ENCODE data around the gene HEXIM2.

The HEXIM2 gene

GRCh38 chr17:45131616-45132319 is 29.9 kb upstream of the HEXIM2 start:
- Mint-ChIP-seq H3K4me1 (ENCODE audit: low read depth) (peaks cover 11% of the 10 kb centered on the region), H3K9me3 (no peaks in the 10 kb centered on the region), H3K4me3 (peak overlapping the region; percentile 59), H3K27ac (no peak overlapping the region), H3K36me3 (ENCODE audit: low read depth) (no peaks in the 10 kb centered on the region), H3K27me3 (ENCODE audit: low read depth) (peaks cover 11% of the 10 kb centered on the region)
- peak; percentile 49 for DNase-seq (ENCODE audit: low spot score)

GRCh38 chr17:45132320-45132571 is 29.4 kb upstream of the HEXIM2 start, which contains the start of gene PLCD3:
PLCD3 (minus strand) TSS chr17:45132515; CDS start chr17:45132410, 105 bp downstream.
- DNase-seq (ENCODE audit: low spot score): no peak
- peak within 1 kb of the TSS; percentile 82 for H3K27ac Mint-ChIP-seq
- no peaks in the 10 kb centered on the region for H3K9me3 Mint-ChIP-seq
- peak within 1 kb of the TSS; percentile 87 for H3K4me3 Mint-ChIP-seq
- H3K27me3 Mint-ChIP-seq (ENCODE audit: low read depth): peaks cover 11% of the 10 kb centered on the region
- no peaks in the 10 kb centered on the region for H3K36me3 Mint-ChIP-seq (ENCODE audit: low read depth)
- peaks cover 11% of the 10 kb centered on the region for H3K4me1 Mint-ChIP-seq (ENCODE audit: low read depth)

- Mint-ChIP-seq H3K9me3 (no peaks in the 10 kb centered on the region), H3K27ac (peak overlapping the region; percentile 82), H3K4me1 (ENCODE audit: low read depth) (peaks cover 11% of the 10 kb centered on the region), H3K36me3 (ENCODE audit: low read depth) (no peaks in the 10 kb centered on the region), H3K4me3 (peak overlapping the region; percentile 87), H3K27me3 (ENCODE audit: low read depth) (peaks cover 11% of the 10 kb centered on the region)
- peak; percentile 69 for DNase-seq (ENCODE audit: low spot score)
Measured at GRCh38 chr17:45132572-45133463, 28.9 kb upstream of the HEXIM2 start.

DNA sequence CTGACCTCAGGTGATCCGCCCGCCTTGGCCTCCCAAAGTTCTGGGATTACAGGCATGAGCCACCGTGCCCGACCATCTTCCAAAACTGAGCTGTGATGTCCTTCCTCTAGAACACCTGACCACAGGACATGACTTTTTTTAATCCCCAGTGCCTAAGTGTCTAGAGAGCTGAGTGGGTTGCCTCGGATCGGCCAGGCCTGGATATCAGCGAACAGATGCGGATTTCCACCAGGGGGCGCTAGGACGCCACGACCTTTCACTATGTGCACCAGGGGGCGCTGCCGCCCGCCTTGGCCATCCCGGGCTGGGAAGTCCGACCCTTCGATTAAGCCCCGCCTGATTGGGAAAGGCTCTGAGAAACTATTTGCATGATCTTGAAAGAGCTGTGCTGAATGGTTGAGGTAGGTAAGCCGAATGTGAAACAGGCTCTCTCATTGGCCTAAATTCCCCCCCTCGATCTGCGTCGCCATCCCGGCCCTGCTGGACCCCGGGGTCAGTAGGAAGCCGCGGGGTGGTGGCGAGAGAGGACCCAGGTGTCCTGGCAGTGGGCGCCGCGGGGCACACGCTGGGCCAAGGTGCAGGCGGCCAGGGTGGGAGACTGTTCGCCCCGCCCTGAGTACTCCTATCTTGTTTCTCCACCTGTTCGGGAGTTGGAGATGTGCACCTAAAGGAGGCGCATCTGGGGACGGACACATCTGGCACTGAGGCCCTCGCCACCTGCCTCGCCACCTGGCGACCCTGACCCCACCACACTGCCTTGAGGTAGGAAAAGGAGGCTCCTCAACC is 26.3 kb upstream of the HEXIM2 start, which contains the start of gene ACBD4:
TSS of gene ACBD4 (plus strand) at position 496 of the 786 bp plus-strand sequence. CDS start 458 bp downstream, outside the sequence.
- no peaks in the 10 kb centered on the region for H3K9me3 Mint-ChIP-seq
- peak within 1 kb of the TSS; percentile 74 for H3K27ac Mint-ChIP-seq
- peak within 1 kb of the TSS; percentile 92 for H3K4me3 Mint-ChIP-seq
- H3K36me3 Mint-ChIP-seq (ENCODE audit: low read depth): no peaks in the 10 kb centered on the region
- peak; percentile 96 for DNase-seq (ENCODE audit: low spot score)
- H3K4me1 Mint-ChIP-seq (ENCODE audit: low read depth): peaks cover 11% of the 10 kb centered on the region
- peaks cover 8% of the 10 kb centered on the region for H3K27me3 Mint-ChIP-seq (ENCODE audit: low read depth)

DNA sequence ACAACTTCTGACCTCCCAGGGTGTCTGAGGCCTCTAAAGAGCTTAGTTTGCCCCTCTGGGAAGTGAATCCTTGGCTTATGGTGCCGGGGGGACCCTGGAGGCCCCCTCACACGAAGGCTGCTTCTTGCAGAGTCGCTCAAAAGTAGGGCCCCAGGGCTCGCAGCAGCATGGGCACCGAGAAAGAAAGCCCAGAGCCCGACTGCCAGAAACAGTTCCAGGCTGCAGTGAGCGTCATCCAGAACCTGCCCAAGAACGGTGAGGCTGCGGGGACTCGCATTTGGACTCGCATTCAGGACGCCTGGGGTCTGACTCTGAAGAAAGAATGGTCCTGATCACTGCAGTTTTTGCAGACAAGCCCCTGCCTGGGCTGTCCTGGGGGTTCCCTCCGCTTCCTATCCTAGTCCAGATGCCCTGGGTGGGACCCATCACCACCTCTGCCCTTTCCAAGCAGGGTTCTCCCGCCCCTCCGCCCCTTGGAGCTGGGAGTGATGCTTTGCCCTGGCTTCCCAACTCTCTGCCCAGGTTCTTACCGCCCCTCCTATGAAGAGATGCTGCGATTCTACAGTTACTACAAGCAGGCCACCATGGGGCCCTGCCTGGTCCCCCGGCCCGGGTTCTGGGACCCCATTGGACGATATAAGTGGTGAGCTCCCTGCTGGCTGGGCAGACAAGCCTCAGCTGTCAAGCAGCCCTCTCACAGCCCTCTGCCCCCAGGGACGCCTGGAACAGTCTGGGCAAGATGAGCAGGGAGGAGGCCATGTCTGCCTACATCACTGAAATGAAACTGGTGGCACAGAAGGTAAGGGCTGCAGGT is 25.5 kb upstream of the HEXIM2 start:
- Mint-ChIP-seq H3K27me3 (ENCODE audit: low read depth) (peaks cover 3% of the 10 kb centered on the region), H3K4me1 (ENCODE audit: low read depth) (peaks cover 15% of the 10 kb centered on the region), H3K27ac (peak overlapping the region; percentile 74), H3K4me3 (peak overlapping the region; percentile 92), H3K9me3 (no peaks in the 10 kb centered on the region), H3K36me3 (ENCODE audit: low read depth) (no peaks in the 10 kb centered on the region)
- DNase-seq (ENCODE audit: low spot score): no peak

GRCh38 chr17:45136846-45137560 is 24.7 kb upstream of the HEXIM2 start:
- H3K27me3 Mint-ChIP-seq (ENCODE audit: low read depth): no peaks in the 10 kb centered on the region
- H3K9me3 Mint-ChIP-seq: no peaks in the 10 kb centered on the region
- peaks cover 22% of the 10 kb centered on the region for H3K4me1 Mint-ChIP-seq (ENCODE audit: low read depth)
- H3K27ac Mint-ChIP-seq: no peak overlapping the region
- H3K36me3 Mint-ChIP-seq (ENCODE audit: low read depth): no peaks in the 10 kb centered on the region
- DNase-seq (ENCODE audit: low spot score): no peak
- peak overlapping the region; percentile 92 for H3K4me3 Mint-ChIP-seq

DNA sequence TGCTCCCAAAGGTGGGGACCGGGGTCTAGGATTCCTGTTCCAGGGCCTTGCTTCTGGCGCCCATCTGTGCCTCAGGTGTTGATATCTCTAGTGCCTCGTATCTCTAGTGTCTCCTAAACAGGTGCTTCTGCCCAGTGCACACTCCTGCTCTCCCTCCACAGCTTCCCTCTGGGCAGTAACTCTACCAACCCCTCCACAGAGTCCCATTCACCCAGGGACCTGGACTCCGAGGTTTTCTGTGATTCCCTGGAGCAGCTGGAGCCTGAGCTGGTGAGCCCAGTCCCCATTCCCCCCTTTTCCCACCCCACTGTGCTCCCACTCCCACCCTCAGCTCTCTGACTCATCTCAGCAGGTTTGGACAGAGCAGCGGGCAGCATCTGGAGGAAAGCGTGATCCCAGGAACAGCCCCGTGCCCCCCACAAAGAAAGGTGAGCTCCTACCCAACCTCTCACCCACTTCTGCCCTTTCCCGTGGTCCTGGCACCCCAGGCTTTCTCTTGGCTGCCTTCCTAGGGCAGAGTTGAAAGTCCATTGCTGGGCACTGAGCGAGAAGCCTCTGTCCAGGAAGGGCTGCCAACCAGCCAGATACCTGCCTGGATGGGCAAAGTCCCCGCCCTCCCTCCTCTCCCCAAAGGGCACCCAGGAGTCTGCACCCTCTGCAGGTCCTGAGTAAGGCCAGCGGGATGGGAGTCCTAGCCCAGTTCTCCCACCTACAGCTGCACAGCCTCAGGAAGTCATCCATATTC is 23.9 kb upstream of the HEXIM2 start:
- no peaks in the 10 kb centered on the region for H3K9me3 Mint-ChIP-seq
- no peaks in the 10 kb centered on the region for H3K36me3 Mint-ChIP-seq (ENCODE audit: low read depth)
- H3K27ac Mint-ChIP-seq: no peak overlapping the region
- peaks cover 23% of the 10 kb centered on the region for H3K4me1 Mint-ChIP-seq (ENCODE audit: low read depth)
- H3K27me3 Mint-ChIP-seq (ENCODE audit: low read depth): no peaks in the 10 kb centered on the region
- H3K4me3 Mint-ChIP-seq: no peak overlapping the region
- DNase-seq (ENCODE audit: low spot score): no peak

DNA sequence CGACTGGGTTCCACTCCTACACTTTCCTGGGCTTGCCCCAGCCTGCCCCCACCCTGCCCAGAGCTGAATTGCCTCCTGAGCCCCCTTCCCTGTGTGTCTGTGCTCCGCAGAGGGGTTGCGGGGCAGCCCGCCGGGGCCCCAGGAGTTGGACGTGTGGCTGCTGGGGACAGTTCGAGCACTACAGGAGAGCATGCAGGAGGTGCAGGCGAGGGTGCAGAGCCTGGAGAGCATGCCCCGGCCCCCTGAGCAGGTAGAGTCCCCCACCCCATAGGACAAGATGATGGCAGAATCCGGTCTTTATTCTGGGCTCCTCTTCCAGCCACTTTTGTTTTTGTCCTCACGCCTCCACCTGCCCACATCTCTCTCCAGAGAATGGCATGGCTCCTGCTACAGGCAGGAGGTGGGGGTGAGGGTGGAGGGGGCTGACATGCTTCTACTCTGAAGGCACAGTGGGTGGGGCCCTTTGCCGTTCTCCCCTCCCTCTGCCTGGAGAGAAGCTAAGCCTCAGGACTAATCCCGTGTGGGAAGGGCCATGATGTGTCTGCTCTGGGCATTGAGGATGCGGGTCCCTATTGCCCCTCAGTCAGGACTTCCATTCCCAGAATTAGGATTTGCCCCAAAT is 22.7 kb upstream of the HEXIM2 start:
- Mint-ChIP-seq H3K9me3 (no peaks in the 10 kb centered on the region), H3K4me3 (no peak overlapping the region), H3K27me3 (ENCODE audit: low read depth) (no peaks in the 10 kb centered on the region), H3K4me1 (ENCODE audit: low read depth) (peaks cover 19% of the 10 kb centered on the region), H3K36me3 (ENCODE audit: low read depth) (no peaks in the 10 kb centered on the region), H3K27ac (no peak overlapping the region)
- no peak for DNase-seq (ENCODE audit: low spot score)

DNA sequence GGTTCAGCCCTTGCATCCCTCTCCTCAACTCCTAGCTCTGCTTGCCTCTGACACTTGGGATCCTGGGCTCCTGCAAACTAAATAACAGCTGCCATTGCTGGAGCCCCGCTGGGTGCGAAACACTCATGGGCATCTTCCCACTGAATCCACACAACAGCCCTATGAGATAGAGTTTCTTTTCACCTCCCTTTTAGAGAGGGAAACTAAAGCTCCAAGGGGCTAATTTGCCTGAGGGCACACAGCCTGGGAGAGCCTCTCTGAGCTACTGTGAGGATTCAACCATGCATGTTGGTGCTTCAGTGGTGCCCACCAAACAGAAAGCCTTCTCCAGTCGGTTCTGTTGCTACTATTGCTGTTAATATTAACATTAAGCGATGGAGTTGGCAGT is 22.1 kb upstream of the HEXIM2 start:
- H3K27ac Mint-ChIP-seq: no peak overlapping the region
- no peaks in the 10 kb centered on the region for H3K27me3 Mint-ChIP-seq (ENCODE audit: low read depth)

GRCh38 chr17:45143094-45143670 is 18.5 kb upstream of the HEXIM2 start:
- no peak overlapping the region for H3K4me3 Mint-ChIP-seq

More for the DNA sequence above, 22.1 kb upstream of the HEXIM2 start:
- no peak for DNase-seq (ENCODE audit: low spot score)
- Mint-ChIP-seq H3K4me1 (ENCODE audit: low read depth) (peaks cover 19% of the 10 kb centered on the region), H3K36me3 (ENCODE audit: low read depth) (no peaks in the 10 kb centered on the region), H3K4me3 (no peak overlapping the region), H3K9me3 (no peaks in the 10 kb centered on the region)

GRCh38 chr17:45143767-45144198 is 17.9 kb upstream of the HEXIM2 start:
- Mint-ChIP-seq H3K9me3 (no peaks in the 10 kb centered on the region), H3K36me3 (ENCODE audit: low read depth) (peaks cover 4% of the 10 kb centered on the region), H3K27ac (no peak overlapping the region), H3K27me3 (ENCODE audit: low read depth) (peaks cover 3% of the 10 kb centered on the region), H3K4me1 (ENCODE audit: low read depth) (peaks cover 21% of the 10 kb centered on the region), H3K4me3 (peak overlapping the region; percentile 36)
- DNase-seq (ENCODE audit: low spot score): no peak

More at GRCh38 chr17:45143094-45143670, 18.5 kb upstream of the HEXIM2 start:
- Mint-ChIP-seq H3K27me3 (ENCODE audit: low read depth) (peaks cover under 1% of the 10 kb centered on the region), H3K9me3 (no peaks in the 10 kb centered on the region), H3K36me3 (ENCODE audit: low read depth) (peaks cover 4% of the 10 kb centered on the region), H3K27ac (no peak overlapping the region), H3K4me1 (ENCODE audit: low read depth) (peaks cover 21% of the 10 kb centered on the region)
- no peak for DNase-seq (ENCODE audit: low spot score)
